ENCODE results near the gene JDP2.

JDP2 gene

GRCh38 chr14:75519826-75520728 lies 92.3 kb downstream of the JDP2 start:
- H3K4me3 ChIP-seq (ENCODE audit: low read length) = no peak overlapping the region
- DNase-seq (ENCODE audit: low read depth) = no peak
- TF ChIP-seq, protein P1, sequence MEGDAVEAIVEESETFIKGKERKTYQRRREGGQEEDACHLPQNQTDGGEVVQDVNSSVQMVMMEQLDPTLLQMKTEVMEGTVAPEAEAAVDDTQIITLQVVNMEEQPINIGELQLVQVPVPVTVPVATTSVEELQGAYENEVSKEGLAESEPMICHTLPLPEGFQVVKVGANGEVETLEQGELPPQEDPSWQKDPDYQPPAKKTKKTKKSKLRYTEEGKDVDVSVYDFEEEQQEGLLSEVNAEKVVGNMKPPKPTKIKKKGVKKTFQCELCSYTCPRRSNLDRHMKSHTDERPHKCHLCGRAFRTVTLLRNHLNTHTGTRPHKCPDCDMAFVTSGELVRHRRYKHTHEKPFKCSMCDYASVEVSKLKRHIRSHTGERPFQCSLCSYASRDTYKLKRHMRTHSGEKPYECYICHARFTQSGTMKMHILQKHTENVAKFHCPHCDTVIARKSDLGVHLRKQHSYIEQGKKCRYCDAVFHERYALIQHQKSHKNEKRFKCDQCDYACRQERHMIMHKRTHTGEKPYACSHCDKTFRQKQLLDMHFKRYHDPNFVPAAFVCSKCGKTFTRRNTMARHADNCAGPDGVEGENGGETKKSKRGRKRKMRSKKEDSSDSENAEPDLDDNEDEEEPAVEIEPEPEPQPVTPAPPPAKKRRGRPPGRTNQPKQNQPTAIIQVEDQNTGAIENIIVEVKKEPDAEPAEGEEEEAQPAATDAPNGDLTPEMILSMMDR (conservative IDR thresholded peaks at IDR 0.05; ENCODE audit: low read depth, low read length) = no peak

DNA sequence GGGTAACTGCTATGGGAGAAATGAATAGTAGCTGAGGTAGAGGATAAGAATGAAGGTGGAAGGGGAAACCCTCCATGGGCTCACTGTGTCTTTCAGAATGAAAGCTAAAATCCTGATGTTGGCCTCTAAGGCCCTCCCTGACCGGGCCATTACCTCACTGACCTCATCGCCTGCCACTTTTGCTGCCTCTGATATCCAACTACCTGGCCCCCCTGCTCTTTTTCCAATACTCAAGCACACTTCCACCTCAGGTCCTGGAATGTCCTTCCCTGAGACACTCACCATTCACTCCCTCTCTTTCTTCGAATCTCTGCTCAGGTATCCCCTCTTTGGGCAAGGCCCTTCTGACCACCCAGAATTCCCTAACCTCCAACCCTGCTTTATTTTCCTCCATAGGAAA lies 93.0 kb downstream of the JDP2 start:
- H3K4me3 ChIP-seq (ENCODE audit: low read length) = no peak overlapping the region
- TF ChIP-seq, protein P1 (conservative IDR thresholded peaks at IDR 0.05; ENCODE audit: low read depth, low read length) = no peak
- DNase-seq (ENCODE audit: low read depth) = no peak

GRCh38 chr14:75521415-75522199 lies 93.8 kb downstream of the JDP2 start:
- TF ChIP-seq, protein P1 (conservative IDR thresholded peaks at IDR 0.05; ENCODE audit: low read depth, low read length) = no peak
- DNase-seq (ENCODE audit: low read depth) = no peak
- H3K4me3 ChIP-seq (ENCODE audit: low read length) = no peak overlapping the region

DNA sequence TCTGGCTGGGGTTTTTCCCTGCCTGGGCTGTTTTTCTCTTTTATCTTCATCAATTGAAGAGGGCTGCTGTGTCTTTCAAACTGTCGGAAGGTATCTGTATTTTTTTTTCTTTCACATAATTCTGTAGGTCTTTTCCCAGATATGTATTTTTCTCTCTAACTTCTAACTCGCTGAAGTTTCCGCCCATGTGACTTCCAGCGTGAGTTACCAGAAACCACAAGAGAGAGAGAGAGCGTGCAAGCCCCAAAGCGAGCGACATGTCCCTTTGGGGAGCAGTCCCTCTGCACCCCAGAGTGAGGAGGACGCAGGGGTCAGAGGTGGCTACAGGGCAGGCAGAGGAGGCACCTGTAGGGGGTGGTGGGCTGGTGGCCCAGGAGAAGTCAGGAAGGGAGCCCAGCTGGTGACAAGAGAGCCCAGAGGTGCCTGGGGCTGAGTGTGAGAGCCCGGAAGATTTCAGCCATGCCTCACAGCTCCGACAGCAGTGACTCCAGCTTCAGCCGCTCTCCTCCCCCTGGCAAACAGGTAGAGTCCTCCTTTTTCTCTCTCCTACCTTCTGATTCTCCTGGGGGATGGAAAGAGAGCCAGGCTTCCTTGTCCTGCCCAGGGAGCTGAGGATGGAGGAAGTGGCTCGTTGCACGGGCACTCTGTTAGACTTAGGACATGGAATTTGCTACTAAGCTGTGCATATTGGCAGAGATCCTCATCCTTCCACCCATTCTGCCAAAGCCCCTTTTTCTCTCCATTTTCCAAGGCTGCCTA lies 94.6 kb downstream of the JDP2 start, which contains the start of gene BATF:
Gene BATF, plus strand, starts transcription at position 246 of the 759 bp plus-strand sequence. Its CDS starts 214 bp downstream, at position 460.
- H3K4me3 ChIP-seq (ENCODE audit: low read length) = no peak within 1 kb of the TSS
- TF ChIP-seq, protein P1 (conservative IDR thresholded peaks at IDR 0.05; ENCODE audit: low read depth, low read length) = no peak
- no peak for DNase-seq (ENCODE audit: low read depth)

GRCh38 chr14:75522983-75523318 lies 95.1 kb downstream of the JDP2 start:
- TF ChIP-seq, protein P1 (conservative IDR thresholded peaks at IDR 0.05; ENCODE audit: low read depth, low read length) = no peak
- DNase-seq (ENCODE audit: low read depth) = no peak
- no peak overlapping the region for H3K4me3 ChIP-seq (ENCODE audit: low read length)

All from retinal pigment epithelial cell (primary cell).